Mammary epithelial cell (primary cell): ENCODE results near the gene CCDC92B.

Experiments
- EZH2 ChIP-seq: IDR thresholded peaks from 2 replicates; pipeline ENCODE4 v1.6.1; 2012; ENCODE audit warnings: low read length, inconsistent platforms, borderline replicate concordance
- TF ChIP-seq, protein P1 (sequence below), 2 donors: IDR thresholded peaks in 1 of 2; conservative IDR thresholded peaks in 1 of 2; 2 replicates each; pipeline ENCODE4 v1.5.1; 2011 to 2012; ENCODE audit warnings: inconsistent platforms in 2 of 2, low read length in 2 of 2, mild to moderate bottlenecking in 2 of 2, control low read depth in 1 of 2, low read depth in 1 of 2; ENCODE audit not compliant: insufficient read depth in 1 of 2; ENCODE audit errors: extremely low read depth in 1 of 2

DNA sequence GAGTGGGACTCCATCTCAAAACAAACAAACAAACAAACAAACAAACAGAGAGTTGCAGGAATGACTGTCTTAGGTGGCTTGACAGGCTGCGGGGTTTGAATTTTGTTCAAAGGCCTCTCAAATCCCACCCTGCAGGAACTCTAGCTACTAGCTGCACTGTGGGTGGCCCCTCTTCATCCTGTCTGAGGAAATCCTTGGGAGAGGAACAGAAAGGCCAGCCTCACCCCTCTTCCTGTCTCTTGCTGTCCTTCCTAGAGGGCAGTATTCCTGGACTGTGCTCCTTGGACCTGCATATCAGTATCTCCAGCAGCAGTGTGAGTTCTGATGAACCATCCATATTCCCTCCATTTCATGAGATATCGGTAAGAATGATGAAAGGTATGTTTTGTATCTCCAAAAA, 2.0 kb upstream of the CCDC92B start:
- TF ChIP-seq, protein P1, sequence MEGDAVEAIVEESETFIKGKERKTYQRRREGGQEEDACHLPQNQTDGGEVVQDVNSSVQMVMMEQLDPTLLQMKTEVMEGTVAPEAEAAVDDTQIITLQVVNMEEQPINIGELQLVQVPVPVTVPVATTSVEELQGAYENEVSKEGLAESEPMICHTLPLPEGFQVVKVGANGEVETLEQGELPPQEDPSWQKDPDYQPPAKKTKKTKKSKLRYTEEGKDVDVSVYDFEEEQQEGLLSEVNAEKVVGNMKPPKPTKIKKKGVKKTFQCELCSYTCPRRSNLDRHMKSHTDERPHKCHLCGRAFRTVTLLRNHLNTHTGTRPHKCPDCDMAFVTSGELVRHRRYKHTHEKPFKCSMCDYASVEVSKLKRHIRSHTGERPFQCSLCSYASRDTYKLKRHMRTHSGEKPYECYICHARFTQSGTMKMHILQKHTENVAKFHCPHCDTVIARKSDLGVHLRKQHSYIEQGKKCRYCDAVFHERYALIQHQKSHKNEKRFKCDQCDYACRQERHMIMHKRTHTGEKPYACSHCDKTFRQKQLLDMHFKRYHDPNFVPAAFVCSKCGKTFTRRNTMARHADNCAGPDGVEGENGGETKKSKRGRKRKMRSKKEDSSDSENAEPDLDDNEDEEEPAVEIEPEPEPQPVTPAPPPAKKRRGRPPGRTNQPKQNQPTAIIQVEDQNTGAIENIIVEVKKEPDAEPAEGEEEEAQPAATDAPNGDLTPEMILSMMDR (conservative IDR thresholded peaks at IDR 0.05 in 1 of 2, IDR thresholded peaks at IDR 0.05 in 1 of 2; ENCODE audit: extremely low read depth in 1 of 2, insufficient read depth in 1 of 2, low read depth in 1 of 2, low read length in 2 of 2), result no peak
- no peak for TF ChIP-seq EZH2
